HCT116 (cell line): ENCODE measurements around the gene TUBA3C. TPM values are rescaled to one million over a fixed set of nuclear protein-coding genes. Genes with fewer than 3 reads are reported as not detected.

Experiments used
- ATAC-seq: fragments of 200-7000 bp; cut with Tn5 transposase; 2 replicates; pipeline ENCODE4 v1.9.1; 2020; ENCODE audit warnings: mild to moderate bottlenecking, moderate library complexity
- BruUV-seq: library from RNA; stranded (reverse); fragments of 400-500 nt; replicated peaks from 2 replicates; lab custom pipeline; 2021; lab: Mats Ljungman, UMichigan
- CTCF ChIA-PET: fragments of 300-600 bp; sonication (Branson Sonifier 250); formaldehyde crosslinking; loops from one replicate; lab custom pipeline; 2021; ENCODE audit warnings: antibody characterized with exemption; lab: Charles Lee
- POLR2A ChIA-PET: fragments of 300-600, 350-600 bp; sonication (Branson Sonifier 250); formaldehyde crosslinking; loops from one replicate; lab custom pipeline; 2021; ENCODE audit warnings: antibody characterized with exemption; lab: Charles Lee
- RAD21 ChIA-PET, 2 experiments: fragments of 300-600 bp; sonication (Branson Sonifier 250); formaldehyde crosslinking; loops; one replicate each; lab custom pipeline; 2023; ENCODE audit warnings: low total read pairs in 2 of 2; ENCODE audit not compliant: uncharacterized antibody in 2 of 2, unreplicated experiment in 2 of 2, low non-redundant PET in 1 of 2; lab: Charles Lee
- DNase-seq: peaks from one replicate; pipeline ENCODE4 v3.0.0-alpha.2; 2010; ENCODE audit warnings: low read depth, low spot score
- H2AFZ ChIP-seq: fragments of 200-600 bp; shearing (Covaris generic), sonication (generic); 2 replicates; pipeline ENCODE4 v1.6.1; 2017; ENCODE audit warnings: low read depth, mixed run types, mixed read lengths, antibody characterized with exemption, low read length; ENCODE audit not compliant: poor library complexity, severe bottlenecking
- H3K27ac ChIP-seq: 2 replicates; pipeline ENCODE4 v1.5.1; 2012; ENCODE audit warnings: low read depth, low read length
- H3K27me3 ChIP-seq: fragments of 200-600 bp; sonication (generic); 2 replicates; pipeline ENCODE4 v1.6.1; 2016; ENCODE audit warnings: mixed run types, low read length, mixed read lengths; ENCODE audit not compliant: insufficient read depth
- H3K36me3 ChIP-seq, 2 experiments: fragments of 200-500 bp in 1 of 2; fragments of 200-600 bp in 1 of 2; sonication (Bioruptor generic) in 1 of 2; sonication (generic) in 1 of 2; 2 replicates each; pipeline versions ENCODE4 v1.5.1 to v1.6.1; 2014 to 2016; ENCODE audit warnings: low read length in 2 of 2, inconsistent platforms in 1 of 2, mixed read lengths in 1 of 2, mixed run types in 1 of 2; ENCODE audit not compliant: insufficient read depth in 2 of 2, control insufficient read depth in 1 of 2
- H3K4me1 ChIP-seq, 2 experiments: fragments of 200-600 bp in 1 of 2; sonication (generic) in 1 of 2; 2 replicates each; pipeline versions ENCODE4 v1.5.1 to v1.6.1; 2012 to 2017; ENCODE audit warnings: low read length in 2 of 2, inconsistent platforms in 1 of 2, mild to moderate bottlenecking in 1 of 2, mixed read lengths in 1 of 2, mixed run types in 1 of 2, moderate library complexity in 1 of 2; ENCODE audit not compliant: insufficient read depth in 2 of 2, control insufficient read depth in 1 of 2
- H3K4me2 ChIP-seq: fragments of 200-600 bp; sonication (generic); 2 replicates; pipeline ENCODE4 v1.6.1; 2017; ENCODE audit warnings: mixed run types, low read length, mixed read lengths
- H3K4me3 ChIP-seq, 2 experiments: fragments of 200-600 bp in 1 of 2; sonication (generic) in 1 of 2; replicated peaks in 1 of 2; 2 replicates each; pipeline ENCODE4 v1.5.1; 2011 to 2016; ENCODE audit warnings: low read length in 2 of 2, control low read depth in 1 of 2, low read depth in 1 of 2, mild to moderate bottlenecking in 1 of 2, mixed read lengths in 1 of 2, mixed run types in 1 of 2
- H3K79me2 ChIP-seq: fragments of 200-600 bp; sonication (generic); 2 replicates; pipeline ENCODE4 v1.6.1; 2017; ENCODE audit warnings: mild to moderate bottlenecking, mixed run types, low read length, moderate library complexity, mixed read lengths; ENCODE audit not compliant: insufficient read depth
- H3K9ac ChIP-seq: fragments of 200-600 bp; sonication (generic); 2 replicates; pipeline ENCODE4 v1.6.1; 2016; ENCODE audit warnings: low read length, mixed read lengths
- H3K9me2 ChIP-seq: fragments of 200-600 bp; sonication (generic), shearing (Covaris generic); 2 replicates; pipeline ENCODE4 v1.6.1; 2017; ENCODE audit warnings: mixed run types, mild to moderate bottlenecking, moderate library complexity; ENCODE audit not compliant: insufficient read depth
- H3K9me3 ChIP-seq, 2 experiments: fragments of 200-500 bp in 1 of 2; fragments of 200-600 bp in 1 of 2; sonication (Bioruptor generic) in 1 of 2; sonication (generic) in 1 of 2; 2 replicates each; pipeline ENCODE4 v1.6.1; 2014 to 2017; ENCODE audit warnings: low read length in 2 of 2, mixed read lengths in 2 of 2, inconsistent platforms in 1 of 2, low read depth in 1 of 2, mild to moderate bottlenecking in 1 of 2, mixed run types in 1 of 2, moderate library complexity in 1 of 2; ENCODE audit not compliant: control insufficient read depth in 1 of 2, insufficient read depth in 1 of 2
- H4K20me1 ChIP-seq: fragments of 200-600 bp; sonication (generic), shearing (Covaris generic); 2 replicates; pipeline ENCODE4 v1.6.1; 2017; ENCODE audit warnings: mixed run types, mild to moderate bottlenecking, moderate library complexity; ENCODE audit not compliant: insufficient read depth
- EGR1 ChIP-seq: IDR thresholded peaks from 2 replicates; pipeline ENCODE4 v1.6.1; 2012; ENCODE audit warnings: low read depth
- ELF1 ChIP-seq: IDR thresholded peaks from 2 replicates; pipeline ENCODE4 v1.6.1; 2012; ENCODE audit warnings: low read depth, borderline replicate concordance
- FOSL1 ChIP-seq: IDR thresholded peaks from 2 replicates; pipeline ENCODE4 v1.6.1; 2012; ENCODE audit warnings: low read depth
- JUND ChIP-seq: IDR thresholded peaks from 2 replicates; pipeline ENCODE4 v1.6.1; 2012
- POLR2A ChIP-seq: IDR thresholded peaks from 2 replicates; pipeline ENCODE4 v1.7.0; 2011; ENCODE audit warnings: borderline replicate concordance; ENCODE audit not compliant: insufficient read depth, insufficient read length; ENCODE audit errors: extremely low read depth
- POLR2AphosphoS5 ChIP-seq: IDR thresholded peaks from 2 replicates; pipeline ENCODE4 v1.6.1; 2011; ENCODE audit warnings: mild to moderate bottlenecking, low read depth, low read length, moderate library complexity
- SIN3A ChIP-seq: IDR thresholded peaks from 2 replicates; pipeline ENCODE4 v1.6.1; 2012; ENCODE audit warnings: low read depth
- SP1 ChIP-seq: IDR thresholded peaks from 2 replicates; pipeline ENCODE4 v1.6.1; 2012; ENCODE audit warnings: low read depth
- SRF ChIP-seq: IDR thresholded peaks from 2 replicates; pipeline ENCODE4 v1.6.1; 2012; ENCODE audit warnings: low read depth
- TCF7L2 ChIP-seq: IDR thresholded peaks from 2 replicates; pipeline ENCODE4 v1.7.0; 2011; ENCODE audit warnings: borderline replicate concordance, inconsistent platforms; ENCODE audit not compliant: insufficient read depth, insufficient read length; ENCODE audit errors: extremely low read depth
- YY1 ChIP-seq: IDR thresholded peaks from 2 replicates; pipeline ENCODE4 v1.6.1; 2011; ENCODE audit warnings: low read length, low read depth, moderate library complexity, mild to moderate bottlenecking; ENCODE audit not compliant: insufficient replicate concordance; ENCODE audit errors: extremely low read depth
- intact Hi-C: fragments of 100-400 bp; cut with micrococcal nuclease; formaldehyde crosslinking; loops from 2 replicates; pipeline ENCODE4 v1.10.0; 2022
- total RNA-seq: library from RNA; stranded (reverse); gene quantifications from one replicate; pipeline ENCODE4 v1.2.1, GENCODE V29; 2021; ENCODE audit not compliant: unreplicated experiment
- TF ChIP-seq, protein P1 (sequence below), 3 experiments: fragments of 200-600 bp in 1 of 3; sonication (generic) in 1 of 3; IDR thresholded peaks in 2 of 3; conservative IDR thresholded peaks in 1 of 3; 2 replicates each; pipeline ENCODE4 v1.5.1; 2012 to 2017; ENCODE audit warnings: low read depth in 2 of 3, low read length in 2 of 3, antibody characterized with exemption in 1 of 3, borderline replicate concordance in 1 of 3, control low read depth in 1 of 3, mild to moderate bottlenecking in 1 of 3, mixed read lengths in 1 of 3, mixed run types in 1 of 3, moderate library complexity in 1 of 3; ENCODE audit not compliant: insufficient read depth in 1 of 3
- TF ChIP-seq, protein P2 (sequence below): IDR thresholded peaks from 2 replicates; pipeline ENCODE4 v1.6.1; 2012
- TF ChIP-seq, protein P3 (sequence below): IDR thresholded peaks from 2 replicates; pipeline ENCODE4 v1.6.1; 2012; ENCODE audit warnings: low read depth
- TF ChIP-seq, protein P4 (sequence below): IDR thresholded peaks from 2 replicates; pipeline ENCODE4 v1.6.1; 2011; ENCODE audit warnings: mild to moderate bottlenecking, low read length, moderate library complexity; ENCODE audit not compliant: insufficient replicate concordance; ENCODE audit errors: extremely low read depth

The TUBA3C gene
- total RNA-seq, 1 experiment from 2014 or later = not detected

DNA sequence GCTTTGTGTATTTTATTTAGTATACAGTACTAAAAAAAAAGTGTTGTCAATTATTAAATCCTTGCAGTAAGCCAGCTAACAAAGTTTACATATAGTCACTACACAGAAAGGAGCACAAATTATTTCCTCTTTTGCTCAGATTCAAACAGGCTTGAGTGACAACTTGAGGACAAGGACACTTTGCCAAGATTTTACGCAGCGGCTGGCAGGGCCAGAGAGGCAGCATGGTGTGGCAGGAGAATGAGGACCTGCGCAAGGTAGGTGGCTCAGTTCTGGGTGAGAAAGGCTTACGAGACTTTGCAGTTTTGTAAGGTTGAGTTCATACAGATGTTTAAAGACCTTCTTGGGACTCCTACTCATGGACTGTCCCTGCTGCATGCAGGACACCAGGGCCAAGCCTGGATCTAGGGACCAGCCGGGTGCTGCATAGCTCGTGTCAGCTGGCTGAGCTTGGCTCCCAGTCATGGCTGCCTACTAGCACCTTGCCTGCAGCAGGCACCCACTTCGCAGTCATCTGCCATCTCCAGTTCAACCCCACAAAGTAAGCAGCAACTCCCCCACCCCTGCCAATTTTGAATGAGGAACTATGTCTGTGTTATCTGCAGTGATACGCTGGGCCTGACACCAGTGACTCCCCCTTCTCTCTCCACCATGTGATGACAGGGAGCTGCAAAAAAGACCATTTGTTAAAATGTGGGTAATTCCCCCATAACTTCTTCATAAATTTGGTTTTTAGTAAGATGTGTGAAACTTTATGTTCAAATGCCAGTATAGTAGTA lies 3.7 kb upstream of the TUBA3C start:
- ATAC-seq = no peak
- no peaks in the 10 kb centered on the region for H4K20me1 ChIP-seq
- H3K79me2 ChIP-seq = no peaks in the 10 kb centered on the region
- no peak overlapping the region for H3K27ac ChIP-seq
- ChIA-PET RAD21 (no interaction called here), POLR2A (no interaction called here), CTCF (no interaction called here)
- H3K4me1 ChIP-seq = no peaks in the 10 kb centered on the region
- no TSS peak for BruUV-seq
- H3K9me3 ChIP-seq = no peaks in the 10 kb centered on the region; a peak in 2 of 4 replicates
- H2AFZ ChIP-seq = no peak overlapping the region
- no peaks in the 10 kb centered on the region for H3K36me3 ChIP-seq
- H3K9me2 ChIP-seq = no peaks in the 10 kb centered on the region
- DNase-seq = no peak
- H3K4me2 ChIP-seq = no peak overlapping the region
- intact Hi-C loops = no loop called here
- H3K27me3 ChIP-seq = no peaks in the 10 kb centered on the region
- no peak overlapping the region for H3K4me3 ChIP-seq
- TF ChIP-seq SRF (no peak), ELF1 (no peak), YY1 (no peak), FOSL1 (no peak), SP1 (no peak), TCF7L2 (no peak), EGR1 (no peak), SIN3A (no peak), POLR2AphosphoS5 (no peak), POLR2A (no peak), JUND (no peak)
- TF ChIP-seq, protein P1, sequence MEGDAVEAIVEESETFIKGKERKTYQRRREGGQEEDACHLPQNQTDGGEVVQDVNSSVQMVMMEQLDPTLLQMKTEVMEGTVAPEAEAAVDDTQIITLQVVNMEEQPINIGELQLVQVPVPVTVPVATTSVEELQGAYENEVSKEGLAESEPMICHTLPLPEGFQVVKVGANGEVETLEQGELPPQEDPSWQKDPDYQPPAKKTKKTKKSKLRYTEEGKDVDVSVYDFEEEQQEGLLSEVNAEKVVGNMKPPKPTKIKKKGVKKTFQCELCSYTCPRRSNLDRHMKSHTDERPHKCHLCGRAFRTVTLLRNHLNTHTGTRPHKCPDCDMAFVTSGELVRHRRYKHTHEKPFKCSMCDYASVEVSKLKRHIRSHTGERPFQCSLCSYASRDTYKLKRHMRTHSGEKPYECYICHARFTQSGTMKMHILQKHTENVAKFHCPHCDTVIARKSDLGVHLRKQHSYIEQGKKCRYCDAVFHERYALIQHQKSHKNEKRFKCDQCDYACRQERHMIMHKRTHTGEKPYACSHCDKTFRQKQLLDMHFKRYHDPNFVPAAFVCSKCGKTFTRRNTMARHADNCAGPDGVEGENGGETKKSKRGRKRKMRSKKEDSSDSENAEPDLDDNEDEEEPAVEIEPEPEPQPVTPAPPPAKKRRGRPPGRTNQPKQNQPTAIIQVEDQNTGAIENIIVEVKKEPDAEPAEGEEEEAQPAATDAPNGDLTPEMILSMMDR (IDR thresholded peaks at IDR 0.05 in 2 of 3, conservative IDR thresholded peaks at IDR 0.05 in 1 of 3; ENCODE audit: borderline replicate concordance in 1 of 3, insufficient read depth in 1 of 3, low read depth in 2 of 3, low read length in 2 of 3) = no peak
- TF ChIP-seq, protein P2, sequence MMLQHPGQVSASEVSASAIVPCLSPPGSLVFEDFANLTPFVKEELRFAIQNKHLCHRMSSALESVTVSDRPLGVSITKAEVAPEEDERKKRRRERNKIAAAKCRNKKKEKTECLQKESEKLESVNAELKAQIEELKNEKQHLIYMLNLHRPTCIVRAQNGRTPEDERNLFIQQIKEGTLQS = no peak
- TF ChIP-seq, protein P3, sequence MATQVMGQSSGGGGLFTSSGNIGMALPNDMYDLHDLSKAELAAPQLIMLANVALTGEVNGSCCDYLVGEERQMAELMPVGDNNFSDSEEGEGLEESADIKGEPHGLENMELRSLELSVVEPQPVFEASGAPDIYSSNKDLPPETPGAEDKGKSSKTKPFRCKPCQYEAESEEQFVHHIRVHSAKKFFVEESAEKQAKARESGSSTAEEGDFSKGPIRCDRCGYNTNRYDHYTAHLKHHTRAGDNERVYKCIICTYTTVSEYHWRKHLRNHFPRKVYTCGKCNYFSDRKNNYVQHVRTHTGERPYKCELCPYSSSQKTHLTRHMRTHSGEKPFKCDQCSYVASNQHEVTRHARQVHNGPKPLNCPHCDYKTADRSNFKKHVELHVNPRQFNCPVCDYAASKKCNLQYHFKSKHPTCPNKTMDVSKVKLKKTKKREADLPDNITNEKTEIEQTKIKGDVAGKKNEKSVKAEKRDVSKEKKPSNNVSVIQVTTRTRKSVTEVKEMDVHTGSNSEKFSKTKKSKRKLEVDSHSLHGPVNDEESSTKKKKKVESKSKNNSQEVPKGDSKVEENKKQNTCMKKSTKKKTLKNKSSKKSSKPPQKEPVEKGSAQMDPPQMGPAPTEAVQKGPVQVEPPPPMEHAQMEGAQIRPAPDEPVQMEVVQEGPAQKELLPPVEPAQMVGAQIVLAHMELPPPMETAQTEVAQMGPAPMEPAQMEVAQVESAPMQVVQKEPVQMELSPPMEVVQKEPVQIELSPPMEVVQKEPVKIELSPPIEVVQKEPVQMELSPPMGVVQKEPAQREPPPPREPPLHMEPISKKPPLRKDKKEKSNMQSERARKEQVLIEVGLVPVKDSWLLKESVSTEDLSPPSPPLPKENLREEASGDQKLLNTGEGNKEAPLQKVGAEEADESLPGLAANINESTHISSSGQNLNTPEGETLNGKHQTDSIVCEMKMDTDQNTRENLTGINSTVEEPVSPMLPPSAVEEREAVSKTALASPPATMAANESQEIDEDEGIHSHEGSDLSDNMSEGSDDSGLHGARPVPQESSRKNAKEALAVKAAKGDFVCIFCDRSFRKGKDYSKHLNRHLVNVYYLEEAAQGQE = no peak
- TF ChIP-seq, protein P4, sequence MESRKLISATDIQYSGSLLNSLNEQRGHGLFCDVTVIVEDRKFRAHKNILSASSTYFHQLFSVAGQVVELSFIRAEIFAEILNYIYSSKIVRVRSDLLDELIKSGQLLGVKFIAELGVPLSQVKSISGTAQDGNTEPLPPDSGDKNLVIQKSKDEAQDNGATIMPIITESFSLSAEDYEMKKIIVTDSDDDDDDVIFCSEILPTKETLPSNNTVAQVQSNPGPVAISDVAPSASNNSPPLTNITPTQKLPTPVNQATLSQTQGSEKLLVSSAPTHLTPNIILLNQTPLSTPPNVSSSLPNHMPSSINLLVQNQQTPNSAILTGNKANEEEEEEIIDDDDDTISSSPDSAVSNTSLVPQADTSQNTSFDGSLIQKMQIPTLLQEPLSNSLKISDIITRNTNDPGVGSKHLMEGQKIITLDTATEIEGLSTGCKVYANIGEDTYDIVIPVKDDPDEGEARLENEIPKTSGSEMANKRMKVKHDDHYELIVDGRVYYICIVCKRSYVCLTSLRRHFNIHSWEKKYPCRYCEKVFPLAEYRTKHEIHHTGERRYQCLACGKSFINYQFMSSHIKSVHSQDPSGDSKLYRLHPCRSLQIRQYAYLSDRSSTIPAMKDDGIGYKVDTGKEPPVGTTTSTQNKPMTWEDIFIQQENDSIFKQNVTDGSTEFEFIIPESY = no peak
- no peak overlapping the region for H3K9ac ChIP-seq
